GM23338 (cell line): Measurements from ENCODE around the gene RASGRP3. TPM values are rescaled to one million over a fixed set of nuclear protein-coding genes. Genes with fewer than 3 reads are reported as not detected.

Experiments
- JUNB ChIP-seq: IDR thresholded peaks from one replicate; pipeline ENCODE4 v1.6.1; 2016; ENCODE audit warnings: antibody characterized with exemption; ENCODE audit not compliant: unreplicated experiment
- REST ChIP-seq: IDR thresholded peaks from one replicate; pipeline ENCODE4 v1.6.1; 2018; ENCODE audit warnings: antibody characterized with exemption; ENCODE audit not compliant: unreplicated experiment
- STAT1 ChIP-seq: IDR thresholded peaks from one replicate; pipeline ENCODE4 v1.6.1; 2016; ENCODE audit warnings: antibody characterized with exemption; ENCODE audit not compliant: unreplicated experiment
- ZNF331 ChIP-seq: fragments of 250-450 bp; sonication (Bioruptor Pico); IDR thresholded peaks from 2 replicates; pipeline ENCODE4 v1.5.0; 2020; ENCODE audit warnings: low read depth, mild to moderate bottlenecking, moderate library complexity
- ZNF462 ChIP-seq: fragments of 250-450 bp; sonication (Bioruptor Pico); IDR thresholded peaks from 2 replicates; pipeline ENCODE4 v1.5.0; 2020; ENCODE audit warnings: mild to moderate bottlenecking, moderate library complexity
- polyA plus RNA-seq: library from polyadenylated mRNA; unstranded; fragments of >200 nt; fragmentation: Nextera tagmentation; extraction: Ambion mirVana; gene quantifications from 2 replicates; pipeline ENCODE4 v1.2.1, GENCODE V29; 2016
- total RNA-seq: library from RNA; depleted of rRNA; stranded (reverse); fragments of >200 nt; shearing (Covaris generic); gene quantifications from 2 replicates; pipeline ENCODE4 v1.2.3, GENCODE V29; 2014

Gene RASGRP3
- total and polyA plus RNA-seq, 2 experiments from 2014 or later: 0.19 to 0.69 TPM

GRCh38 chr2:33433279-33434235, 42.9 kb upstream of the RASGRP3 start (continued):
- TF ChIP-seq REST (no peak), STAT1 (no peak), ZNF462 (CRISPR knock-in tag) (no peak), ZNF331 (no peak), JUNB (no peak)
